Activated CD4-positive, alpha-beta memory T cell treated with anti-CD3 and anti-CD28 coated beads, Interleukin-2, amount 10 ng/mL, durations not matched to agents 7 days and 5 days (primary cell): ENCODE data around the gene ACP2. TPM values are rescaled to one million over a fixed set of nuclear protein-coding genes. Genes with fewer than 3 reads are reported as not detected.
"Not testable (repeated sequence)": the region's sequence is repeated elsewhere in the genome, so short reads cannot be mapped to it uniquely, and the experiment has no call there.

Experiments
- CTCF ChIA-PET: fragments of 350-600 bp; sonication (Branson Sonifier 250); formaldehyde crosslinking; loops from one replicate; lab custom pipeline; 2021; ENCODE audit warnings: antibody characterized with exemption, inconsistent platforms; lab: Charles Lee
- POLR2A ChIA-PET: fragments of 350-600 bp; sonication (Branson Sonifier 250); formaldehyde crosslinking; loops from one replicate; lab custom pipeline; 2021; ENCODE audit warnings: antibody characterized with exemption; lab: Charles Lee
- DNase-seq: peaks from one replicate; pipeline ENCODE4 v3.0.0-alpha.2; 2020
- H3K27ac Mint-ChIP-seq: one replicate; pipeline ENCODE4 v1.8.0; 2021; ENCODE audit warnings: mild to moderate bottlenecking, mixed read lengths
- H3K27me3 Mint-ChIP-seq: one replicate; pipeline ENCODE4 v1.8.0; 2021; ENCODE audit warnings: mixed read lengths
- H3K36me3 Mint-ChIP-seq: one replicate; pipeline ENCODE4 v1.8.0; 2021; ENCODE audit warnings: low read depth, mixed read lengths
- H3K4me1 Mint-ChIP-seq: one replicate; pipeline ENCODE4 v1.8.0; 2021; ENCODE audit warnings: mixed read lengths
- H3K4me3 Mint-ChIP-seq: one replicate; pipeline ENCODE4 v1.8.0; 2021; ENCODE audit warnings: mild to moderate bottlenecking, mixed read lengths
- H3K9me3 Mint-ChIP-seq: one replicate; pipeline ENCODE4 v1.8.0; 2021; ENCODE audit warnings: mixed read lengths
- total RNA-seq, 2 experiments: library from RNA; stranded (reverse); gene quantifications; one replicate each; pipeline ENCODE4 v1.2.3, GENCODE V29; 2021

ACP2 gene
- total RNA-seq, 2 experiments from 2014 or later = 26.6 to 27.1 TPM

DNA sequence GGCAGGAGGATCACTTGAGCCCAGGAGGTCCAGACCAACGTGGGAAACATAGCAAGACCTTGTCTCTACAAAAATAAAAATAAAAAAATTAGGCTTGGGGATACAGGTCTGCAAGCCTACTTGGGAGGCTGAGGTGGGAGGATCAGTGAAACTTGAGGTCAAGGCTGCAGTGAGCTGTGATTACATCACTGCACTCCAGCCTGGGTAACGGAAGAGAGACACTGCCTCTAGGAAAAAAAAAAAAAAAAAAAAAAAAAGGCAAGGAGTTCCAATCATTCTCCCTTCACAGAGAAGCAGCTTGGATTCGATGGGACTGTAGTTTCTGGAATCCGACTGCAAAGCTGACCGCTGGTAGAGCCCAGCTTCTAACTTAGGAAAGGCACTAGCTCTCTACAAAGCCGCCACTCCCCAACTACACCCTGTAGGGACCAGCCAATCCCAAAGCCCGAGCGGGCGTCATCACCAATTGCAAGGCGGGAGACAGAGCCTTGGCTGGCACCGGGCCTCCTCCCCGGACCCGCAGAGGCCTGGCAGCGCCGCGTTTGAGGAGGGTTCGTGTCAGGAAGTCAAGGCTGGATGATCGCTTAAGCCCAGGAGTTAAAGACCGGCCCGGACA, 34.6 kb downstream of the ACP2 start:
- Mint-ChIP-seq H3K27me3 (no peaks in the 10 kb centered on the region), H3K9me3 (peaks cover 3% of the 10 kb centered on the region), H3K4me1 (peaks cover 48% of the 10 kb centered on the region), H3K27ac (peak overlapping the region; percentile 100), H3K36me3 (peaks cover 36% of the 10 kb centered on the region), H3K4me3 (peak overlapping the region; percentile 90)
- CTCF ChIA-PET = interaction anchor here (0.5 to 3.7 kb wide), 19 partner anchors 9 to 664 kb away, joined by 3 to 33 read pairs (median 4); partner anchors contain the start of genes ACP2, AGBL2, ARFGAP2 and MADD
- peak; percentile 92 for DNase-seq
- POLR2A ChIA-PET = interaction anchor here (0.5 to 7.1 kb wide), 37 partner anchors 8 to 634 kb away, joined by 3 to 161 read pairs (median 6); partner anchors contain the start of genes ACP2, ARFGAP2, ARHGAP1 and CKAP5

DNA sequence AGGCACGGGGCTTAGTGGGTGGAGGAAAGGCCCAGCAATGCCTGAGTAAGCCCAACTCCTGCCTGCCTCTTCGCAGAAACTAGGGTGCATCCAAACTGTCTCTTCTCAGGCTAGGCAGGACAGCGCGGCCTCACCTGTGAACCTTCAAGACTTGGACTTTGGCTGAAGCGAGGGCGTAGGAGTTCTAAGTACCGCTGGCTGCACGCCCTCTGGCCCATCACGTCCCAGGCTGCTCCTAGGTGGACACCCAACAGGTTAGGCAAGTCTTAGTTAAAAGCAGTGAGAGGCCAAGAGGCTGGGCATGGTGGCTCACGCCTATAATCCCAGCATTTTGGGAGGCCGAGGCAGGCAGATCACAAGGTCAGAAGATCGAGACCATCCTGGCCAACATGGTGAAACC, 35.7 kb downstream of the ACP2 start:
- H3K4me1 Mint-ChIP-seq = peaks cover 41% of the 10 kb centered on the region
- ChIA-PET CTCF (interaction anchor here (1.5 to 2.7 kb wide), 2 partner anchors 36 to 502 kb away, joined by 3 to 19 read pairs; partner anchors contain the start of genes ACP2 and AGBL2), POLR2A (no interaction called here)
- H3K27me3 Mint-ChIP-seq = no peaks in the 10 kb centered on the region
- no peak overlapping the region for H3K4me3 Mint-ChIP-seq
- no peak for DNase-seq
- no peak overlapping the region for H3K27ac Mint-ChIP-seq
- peaks cover 3% of the 10 kb centered on the region for H3K9me3 Mint-ChIP-seq
- H3K36me3 Mint-ChIP-seq = peaks cover 28% of the 10 kb centered on the region

DNA sequence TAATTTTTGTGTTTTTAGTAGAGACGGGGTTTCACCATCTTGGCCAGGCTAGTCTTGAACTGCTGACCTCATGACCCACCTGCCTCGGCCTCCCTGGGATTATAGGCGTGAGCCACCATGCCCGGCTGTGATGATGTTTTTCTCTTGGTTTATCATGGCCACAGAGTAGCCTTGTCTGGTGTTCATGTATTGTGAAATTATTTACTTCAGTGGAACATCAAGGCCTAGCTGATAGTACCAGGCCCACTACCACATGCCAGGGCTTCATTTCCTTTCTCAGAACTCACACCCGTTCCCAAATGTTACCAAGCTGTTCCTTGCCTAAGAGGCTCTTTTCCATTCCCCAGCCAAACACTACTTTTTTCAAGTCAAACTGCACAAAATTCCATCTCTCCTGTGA, 40.0 kb downstream of the ACP2 start:
- CTCF ChIA-PET = no interaction called here
- POLR2A ChIA-PET = no interaction called here
- Mint-ChIP-seq H3K27ac (no peak overlapping the region), H3K9me3 (peaks cover 3% of the 10 kb centered on the region), H3K27me3 (peaks cover 4% of the 10 kb centered on the region), H3K36me3 (no peaks in the 10 kb centered on the region), H3K4me3 (no peak overlapping the region), H3K4me1 (peaks cover 18% of the 10 kb centered on the region)
- no peak for DNase-seq

DNA sequence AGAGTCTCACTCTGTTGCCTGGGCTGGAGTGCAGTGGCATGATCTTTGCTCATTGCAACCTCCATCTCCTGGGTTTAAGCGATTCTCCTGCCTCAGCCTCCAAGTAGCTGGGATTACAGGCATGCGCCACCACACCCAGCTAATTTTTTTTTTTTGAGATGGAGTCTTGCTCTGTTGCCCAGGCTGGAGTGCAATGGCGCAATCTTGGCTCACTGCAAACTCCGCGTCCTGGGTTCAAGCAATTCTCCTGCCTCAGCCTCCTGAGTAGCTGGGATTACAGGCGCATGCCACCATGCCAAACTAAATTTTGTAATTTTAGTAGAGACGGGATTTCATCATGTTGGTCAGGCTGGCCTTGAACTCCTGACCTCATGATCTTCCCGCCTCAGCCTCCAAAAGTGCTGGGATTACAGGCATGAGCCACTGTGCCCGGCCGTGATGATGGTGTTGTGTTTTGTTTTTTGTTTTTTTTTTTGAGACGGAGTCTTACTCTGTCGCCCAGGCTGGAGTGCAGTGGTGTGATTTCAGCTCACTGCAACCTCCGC, 40.5 kb downstream of the ACP2 start:
- H3K27ac Mint-ChIP-seq, POLR2A ChIA-PET, H3K9me3 Mint-ChIP-seq, H3K27me3 Mint-ChIP-seq, H3K36me3 Mint-ChIP-seq, H3K4me3 Mint-ChIP-seq, DNase-seq, CTCF ChIA-PET: not testable (repeated sequence)
- H3K4me1 Mint-ChIP-seq = peaks cover 15% of the 10 kb centered on the region

DNA sequence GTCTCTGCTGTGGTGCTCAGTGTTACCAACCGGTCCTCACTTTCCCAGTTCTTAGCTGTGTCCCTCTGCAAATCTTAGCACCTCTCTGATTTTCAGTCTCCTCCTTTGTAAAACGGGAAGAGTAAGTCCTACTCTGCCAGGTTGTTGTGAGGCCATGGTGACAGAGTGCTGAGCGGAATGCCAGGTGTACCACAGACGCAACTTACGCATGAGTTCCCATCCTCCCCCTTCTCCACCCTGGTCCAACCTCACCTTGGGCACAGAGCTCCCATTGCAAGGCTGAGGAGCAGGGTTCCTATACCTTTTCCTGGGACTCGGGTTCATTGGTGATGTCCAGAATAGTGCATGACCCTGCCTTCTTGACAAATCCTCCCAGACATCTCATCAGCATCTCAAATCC, 41.2 kb downstream of the ACP2 start:
- ChIA-PET CTCF (interaction anchor here (0.5 kb wide), 1 partner anchor 48 kb away, joined by 4 read pairs; no protein-coding TSS in a partner anchor), POLR2A (no interaction called here)
- H3K9me3 Mint-ChIP-seq = peaks cover 3% of the 10 kb centered on the region
- peaks cover 4% of the 10 kb centered on the region for H3K27me3 Mint-ChIP-seq
- no peak for DNase-seq
- H3K27ac Mint-ChIP-seq = no peak overlapping the region
- peaks cover 13% of the 10 kb centered on the region for H3K4me1 Mint-ChIP-seq
- H3K4me3 Mint-ChIP-seq = no peak overlapping the region
- no peaks in the 10 kb centered on the region for H3K36me3 Mint-ChIP-seq

DNA sequence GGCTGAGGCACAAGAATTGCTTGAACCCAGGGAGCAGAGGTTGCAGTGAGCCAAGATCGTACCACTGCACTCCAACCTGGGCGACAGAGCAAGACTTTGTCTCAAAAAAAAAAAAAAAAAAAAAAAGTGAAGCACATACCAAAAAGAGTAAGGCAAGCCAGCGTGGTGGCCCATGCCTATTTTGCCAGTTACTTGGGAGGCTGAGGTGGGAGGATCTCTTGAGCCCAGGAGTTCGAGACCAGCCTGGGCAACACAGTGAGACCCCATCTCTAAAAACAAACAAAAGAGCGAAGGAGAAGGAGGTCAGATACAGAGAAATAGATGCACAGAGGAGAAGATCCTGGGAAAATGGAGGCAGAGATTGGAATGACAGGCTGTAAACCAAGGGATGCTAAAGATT, 42.0 kb downstream of the ACP2 start:
- not testable (repeated sequence) for H3K36me3 Mint-ChIP-seq, H3K9me3 Mint-ChIP-seq, H3K4me3 Mint-ChIP-seq, DNase-seq, H3K27ac Mint-ChIP-seq, H3K27me3 Mint-ChIP-seq
- ChIA-PET CTCF (interaction anchor here (0.7 kb wide), 1 partner anchor 692 kb away, joined by 3 read pairs; no protein-coding TSS in a partner anchor), POLR2A (interaction anchor here (0.9 to 3.0 kb wide), 2 partner anchors 8 to 27 kb away, joined by 3 to 12 read pairs; partner anchors contain the start of gene DDB2)
- H3K4me1 Mint-ChIP-seq = peaks cover 13% of the 10 kb centered on the region

DNA sequence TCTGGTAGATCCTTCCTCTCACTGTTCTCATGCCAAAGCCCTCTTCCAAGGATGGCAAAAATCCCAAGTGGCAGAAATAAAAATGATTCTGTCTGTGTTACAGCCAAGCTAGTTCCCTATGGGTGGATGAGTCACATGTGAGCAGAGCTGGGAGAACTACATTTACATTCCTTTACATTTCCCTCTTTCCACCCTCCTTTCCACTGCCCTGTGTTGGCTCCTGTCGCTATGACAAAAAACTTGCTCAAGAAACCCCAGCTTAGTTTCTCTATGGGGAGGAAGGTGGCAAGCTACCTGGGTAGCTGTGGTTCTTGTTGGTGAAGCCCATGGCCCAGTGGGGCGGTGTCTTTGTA, 44.0 kb downstream of the ACP2 start:
- Mint-ChIP-seq H3K9me3 (no peaks in the 10 kb centered on the region), H3K4me3 (no peak overlapping the region), H3K4me1 (peaks cover 4% of the 10 kb centered on the region), H3K27me3 (peaks cover 7% of the 10 kb centered on the region), H3K36me3 (no peaks in the 10 kb centered on the region), H3K27ac (no peak overlapping the region)
- CTCF ChIA-PET = interaction anchor here (0.7 to 2.0 kb wide), 4 partner anchors 9 to 55 kb away, joined by 3 to 6 read pairs (median 4); no protein-coding TSS in a partner anchor
- DNase-seq = no peak
- POLR2A ChIA-PET = interaction anchor here (3.0 kb wide), 1 partner anchor 10 kb away, joined by 12 read pairs; the partner anchor contains the start of gene DDB2

DNA sequence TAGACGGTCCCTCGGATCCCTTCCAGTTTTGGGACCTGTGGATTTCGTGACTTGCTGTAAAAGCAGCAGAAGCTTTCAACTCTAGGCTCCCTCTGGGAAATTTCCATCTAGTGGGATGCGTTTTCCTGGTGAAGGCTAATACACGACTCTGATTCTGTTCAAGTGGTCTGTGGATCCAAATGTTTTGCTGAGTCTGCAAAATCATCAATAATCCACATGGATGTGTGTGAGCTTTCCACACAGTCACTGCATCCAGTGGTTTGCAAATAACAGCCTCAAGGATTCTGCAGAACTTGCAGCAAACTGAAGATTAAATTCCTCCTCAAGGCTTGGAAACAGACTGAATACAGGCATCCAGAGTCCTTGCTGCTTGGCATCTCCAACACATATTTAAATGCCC, 46.0 kb downstream of the ACP2 start:
- H3K27ac Mint-ChIP-seq = no peak overlapping the region
- H3K4me1 Mint-ChIP-seq = no peaks in the 10 kb centered on the region
- H3K9me3 Mint-ChIP-seq = no peaks in the 10 kb centered on the region
- peaks cover 9% of the 10 kb centered on the region for H3K27me3 Mint-ChIP-seq
- no peaks in the 10 kb centered on the region for H3K36me3 Mint-ChIP-seq
- no peak for DNase-seq
- ChIA-PET CTCF (no interaction called here), POLR2A (interaction anchor here (0.8 to 3.4 kb wide), 2 partner anchors 13 to 16 kb away, joined by 3 to 17 read pairs; partner anchors contain the start of genes DDB2 and PACSIN3)
- no peak overlapping the region for H3K4me3 Mint-ChIP-seq

DNA sequence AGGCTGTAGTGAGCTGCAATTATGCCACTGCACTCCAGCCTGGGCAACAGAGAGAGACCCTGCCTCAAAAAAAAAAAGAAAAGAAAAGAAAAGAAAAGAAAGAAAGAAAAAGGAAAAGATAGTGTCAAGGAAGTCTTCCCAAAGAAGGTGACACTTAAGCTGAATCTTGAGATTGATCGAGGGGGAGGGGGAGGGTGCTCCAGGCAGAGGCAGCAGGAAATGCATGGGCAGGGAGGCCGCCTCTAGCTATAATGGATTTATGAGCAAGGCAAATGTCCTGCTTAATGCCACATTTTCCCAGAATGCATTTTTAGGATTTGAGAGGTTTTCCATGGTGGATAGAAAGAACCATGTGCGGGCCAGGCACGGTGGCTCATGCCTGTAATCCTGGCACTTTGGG, 47.6 kb downstream of the ACP2 start:
- no peaks in the 10 kb centered on the region for H3K9me3 Mint-ChIP-seq
- H3K36me3 Mint-ChIP-seq = no peaks in the 10 kb centered on the region
- ChIA-PET CTCF (no interaction called here), POLR2A (interaction anchor here (3.4 kb wide), 1 partner anchor 15 kb away, joined by 17 read pairs; the partner anchor contains the start of gene DDB2)
- DNase-seq = no peak
- no peak overlapping the region for H3K27ac Mint-ChIP-seq
- H3K4me1 Mint-ChIP-seq = no peaks in the 10 kb centered on the region
- H3K4me3 Mint-ChIP-seq = no peak overlapping the region
- H3K27me3 Mint-ChIP-seq = peaks cover 7% of the 10 kb centered on the region

DNA sequence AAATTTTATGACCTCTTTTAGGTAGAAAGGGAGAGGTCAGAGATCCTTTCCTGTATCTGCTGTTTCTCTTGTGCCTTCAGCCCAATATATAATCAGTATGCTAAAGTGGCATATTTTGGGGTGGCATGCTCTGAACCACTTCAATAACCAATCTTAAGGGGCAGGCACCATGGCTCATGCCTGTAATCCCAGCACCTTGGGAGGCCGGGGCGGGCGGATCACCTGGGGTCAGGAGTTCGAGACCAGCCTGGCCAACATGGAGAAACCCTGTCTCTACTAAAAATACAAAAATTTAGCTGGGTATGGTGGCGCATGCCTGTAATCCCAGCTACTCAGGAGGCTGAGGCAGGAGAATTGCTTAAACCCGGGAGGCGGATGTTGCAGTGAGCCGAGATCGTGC, 50.5 kb downstream of the ACP2 start:
- H3K27me3 Mint-ChIP-seq = peaks cover 11% of the 10 kb centered on the region
- H3K4me3 Mint-ChIP-seq, CTCF ChIA-PET, H3K27ac Mint-ChIP-seq, POLR2A ChIA-PET, H3K9me3 Mint-ChIP-seq, DNase-seq, H3K36me3 Mint-ChIP-seq, H3K4me1 Mint-ChIP-seq: not testable (repeated sequence)

DNA sequence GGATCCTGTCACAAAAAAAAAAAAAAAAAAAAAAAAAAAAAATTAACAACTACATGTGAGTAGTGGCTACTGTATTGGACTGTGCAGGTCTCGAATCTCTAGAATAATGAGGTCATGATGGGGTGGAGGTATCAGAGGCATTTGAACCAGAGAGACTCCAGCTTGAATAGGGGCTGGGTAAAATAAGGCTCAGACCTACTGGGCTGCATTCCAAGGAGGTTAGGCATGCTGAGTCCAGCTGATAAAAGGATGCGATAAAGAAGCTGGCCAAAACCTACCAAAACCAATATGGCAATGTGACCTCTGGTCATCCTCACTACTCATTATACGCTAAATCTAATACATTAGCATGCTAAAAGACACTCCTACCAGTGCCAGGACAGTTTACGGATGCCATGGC, 56.5 kb downstream of the ACP2 start:
- DNase-seq = no peak
- H3K27me3 Mint-ChIP-seq = peaks cover 31% of the 10 kb centered on the region
- H3K4me1 Mint-ChIP-seq = peaks cover 4% of the 10 kb centered on the region
- no peak overlapping the region for H3K27ac Mint-ChIP-seq
- H3K4me3 Mint-ChIP-seq = no peak overlapping the region
- no peaks in the 10 kb centered on the region for H3K36me3 Mint-ChIP-seq
- ChIA-PET CTCF (interaction anchor here (0.9 to 1.2 kb wide), 2 partner anchors 11 to 14 kb away, joined by 3 read pairs; no protein-coding TSS in a partner anchor), POLR2A (no interaction called here)
- no peaks in the 10 kb centered on the region for H3K9me3 Mint-ChIP-seq

DNA sequence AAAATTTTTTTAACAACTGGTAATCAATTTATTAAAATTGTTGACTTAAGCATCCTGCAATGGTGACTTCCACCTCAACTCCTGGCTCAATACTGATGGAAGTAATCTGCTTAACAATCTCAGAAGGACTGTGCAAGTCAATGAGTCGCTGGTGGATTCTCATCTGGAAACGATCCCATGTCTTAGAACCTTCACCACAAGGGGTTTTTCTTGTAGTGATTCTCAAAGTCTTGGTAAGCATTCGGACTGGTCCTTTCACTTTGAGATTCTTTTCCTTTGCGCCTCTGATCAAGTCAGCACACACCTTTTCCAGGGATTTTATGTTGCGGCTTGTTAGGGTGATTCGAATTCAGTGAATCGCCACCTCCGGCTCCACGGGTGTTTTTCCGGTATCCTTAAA, 57.5 kb downstream of the ACP2 start:
- Mint-ChIP-seq H3K27me3 (peaks cover 38% of the 10 kb centered on the region), H3K4me1 (peaks cover 10% of the 10 kb centered on the region)
- H3K4me3 Mint-ChIP-seq, DNase-seq, POLR2A ChIA-PET, H3K27ac Mint-ChIP-seq, H3K36me3 Mint-ChIP-seq, H3K9me3 Mint-ChIP-seq: not testable (repeated sequence)
- CTCF ChIA-PET = interaction anchor here (0.6 to 1.2 kb wide), 2 partner anchors 13 to 131 kb away, joined by 3 to 5 read pairs; no protein-coding TSS in a partner anchor
